Right cardiac atrium (tissue), 5 donors: ENCODE measurements around the gene TMEM81. TPM values are rescaled to one million over a fixed set of nuclear protein-coding genes. Genes with fewer than 3 reads are reported as not detected.

ENCODE experiments used
- ATAC-seq, 2 donors: fragments of 200-7000 bp; cut with Tn5 transposase; one replicate each; pipeline versions ENCODE4 v1.8.0 to v1.9.1; 2020; ENCODE audit warnings: moderate library complexity in 2 of 2, mild to moderate bottlenecking in 1 of 2
- DNase-seq, 3 donors: peaks; one replicate each; pipeline ENCODE4 v3.0.0-alpha.2; 2020
- H3K27ac ChIP-seq: one replicate; pipeline ENCODE4 v1.5.1; 2013; ENCODE audit warnings: mild to moderate bottlenecking, low read length, control low read depth, moderate library complexity
- H3K27me3 ChIP-seq: one replicate; pipeline ENCODE4 v1.6.1; 2013; ENCODE audit not compliant: control insufficient read depth, insufficient read depth
- H3K4me1 ChIP-seq: one replicate; pipeline ENCODE4 v1.6.1; 2013; ENCODE audit warnings: low read length; ENCODE audit not compliant: control insufficient read depth, insufficient read depth
- H3K4me3 ChIP-seq: one replicate; pipeline ENCODE4 v1.5.1; 2013; ENCODE audit warnings: low read length, control low read depth
- H3K9me3 ChIP-seq: one replicate; pipeline ENCODE4 v1.6.1; 2013; ENCODE audit warnings: low read length; ENCODE audit not compliant: control insufficient read depth
- WGBS: extraction: QIAGEN DNeasy Blood & Tissue Kit; methylation state at CpG from one replicate; pipeline ENCODE4 v1.1.7; 2013; 5-methylcytosine and 5-hydroxymethylcytosine counted together
- intact Hi-C, 4 donors: fragments of 100-400 bp; cut with DNase I; formaldehyde crosslinking; loops; one replicate each; pipeline versions ENCODE4 v1.11.0 to v1.14.0; 2022 to 2023
- long read RNA-seq, 4 donors: library from polyadenylated mRNA; unstranded; transcript quantifications; one replicate each; pipeline ENCODE4 v2.0.0, GENCODE V29; 2020 to 2021
- polyA plus RNA-seq: library from polyadenylated mRNA; stranded (reverse); fragments of 200-250 nt; gene quantifications from one replicate; pipeline ENCODE4 v1.2.3, GENCODE V29; 2013
- total RNA-seq, 4 donors: library from RNA; stranded (reverse); fragmentation: NEBNext Ultra II Directional; extraction: Animal tissue kit (Norgen Biotek cat#: 25700); gene quantifications; one replicate each; pipeline ENCODE4 v1.2.1, GENCODE V29; 2021
- donor health status: healthy with polysubstance abuse.
- donor health status: DM: no; HTN: yes; CAD: no.
- donor health status: DM: no; HTN: no; CAD: no.
- donor health status: DM: no; HTN: yes; CAD: no; lungs with severe emphysema.
- donor health status: DM: yes; HTN: yes; CAD: no.

TMEM81 gene, protein sequence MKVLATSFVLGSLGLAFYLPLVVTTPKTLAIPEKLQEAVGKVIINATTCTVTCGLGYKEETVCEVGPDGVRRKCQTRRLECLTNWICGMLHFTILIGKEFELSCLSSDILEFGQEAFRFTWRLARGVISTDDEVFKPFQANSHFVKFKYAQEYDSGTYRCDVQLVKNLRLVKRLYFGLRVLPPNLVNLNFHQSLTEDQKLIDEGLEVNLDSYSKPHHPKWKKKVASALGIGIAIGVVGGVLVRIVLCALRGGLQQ
- total RNA-seq (1 to 10 TPM; 1.6 to 3.5 (median 2.8) TPM), polyA plus RNA-seq (2.6 TPM)
- long read RNA-seq, donor 1, partial matches to known transcripts, result 0 of 2 reads
- long read RNA-seq, donor 1, other reads (novel, unspliced or antisense), result 0 of 2 reads
- long read RNA-seq, donor 2, result 0 reads
- long read RNA-seq, donor 3, partial matches to known transcripts, result 0 of 1 reads
- long read RNA-seq, donor 3, other reads (novel, unspliced or antisense), result 0 of 1 reads
- long read RNA-seq, donor 4, result 0 reads

DNA sequence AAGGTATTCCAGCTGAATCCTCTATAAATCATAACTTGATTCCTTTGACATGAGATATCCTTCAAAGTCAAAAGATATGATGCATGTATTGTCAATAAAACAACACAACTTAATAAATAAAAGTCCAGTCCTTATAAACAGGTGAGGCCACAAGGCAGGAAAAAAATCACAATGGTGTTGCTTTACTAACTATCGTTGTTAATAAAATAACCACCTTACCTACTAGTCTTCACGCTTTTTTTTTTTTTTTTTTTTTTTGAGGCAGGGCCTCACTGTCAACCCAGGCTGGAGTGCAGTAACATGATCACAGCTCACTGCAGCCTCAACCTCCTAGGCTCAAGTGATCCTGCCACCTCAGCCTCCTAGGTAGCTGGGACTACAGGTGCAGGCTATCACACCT is at the start of gene TMEM81:
Gene TMEM81, minus strand, starts transcription at position 101 of the 400 bp plus-strand sequence. CDS start 140 bp downstream, outside the sequence.
- ATAC-seq (no peak), DNase-seq (no peak)
- Histone ChIP-seq H3K27me3 (no peaks in the 10 kb centered on the region), H3K27ac (no peak within 1 kb of the TSS), H3K9me3 (no peaks in the 10 kb centered on the region), H3K4me1 (no peaks in the 10 kb centered on the region), H3K4me3 (no peak within 1 kb of the TSS)
- intact Hi-C loops, result no loop called here
- 95% methylated on average over 2 of the region's 2 CpGs for whole genome bisulfite sequencing

DNA sequence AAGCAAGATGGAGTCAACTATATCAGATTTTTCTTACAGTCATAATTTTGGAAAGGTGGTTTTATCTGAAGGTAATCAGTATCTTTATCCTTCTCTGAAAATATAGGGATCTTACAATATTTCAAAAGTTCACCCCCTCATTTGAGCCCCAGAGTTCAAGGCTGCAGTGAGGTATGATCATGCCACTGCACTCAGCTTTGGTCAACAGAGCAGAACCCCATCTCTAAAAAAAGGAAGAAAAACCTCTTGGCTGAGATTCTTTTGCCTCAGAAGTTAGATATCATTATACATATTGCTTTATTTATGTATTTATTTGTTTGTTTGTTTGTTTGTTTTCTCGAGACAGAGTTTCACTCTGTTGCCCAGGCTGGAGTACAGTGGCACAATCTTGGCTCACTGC is 49.0 kb upstream of the TMEM81 start:
- intact Hi-C loops, result no loop called here
- Histone ChIP-seq H3K9me3 (no peaks in the 10 kb centered on the region), H3K4me1 (peaks cover 2% of the 10 kb centered on the region), H3K27ac (no peak overlapping the region), H3K27me3 (no peaks in the 10 kb centered on the region), H3K4me3 (no peak overlapping the region)
- no peak for ATAC-seq
- WGBS, result 69% methylated on average over 1 of the region's 1 CpG
- DNase-seq, result no peak

DNA sequence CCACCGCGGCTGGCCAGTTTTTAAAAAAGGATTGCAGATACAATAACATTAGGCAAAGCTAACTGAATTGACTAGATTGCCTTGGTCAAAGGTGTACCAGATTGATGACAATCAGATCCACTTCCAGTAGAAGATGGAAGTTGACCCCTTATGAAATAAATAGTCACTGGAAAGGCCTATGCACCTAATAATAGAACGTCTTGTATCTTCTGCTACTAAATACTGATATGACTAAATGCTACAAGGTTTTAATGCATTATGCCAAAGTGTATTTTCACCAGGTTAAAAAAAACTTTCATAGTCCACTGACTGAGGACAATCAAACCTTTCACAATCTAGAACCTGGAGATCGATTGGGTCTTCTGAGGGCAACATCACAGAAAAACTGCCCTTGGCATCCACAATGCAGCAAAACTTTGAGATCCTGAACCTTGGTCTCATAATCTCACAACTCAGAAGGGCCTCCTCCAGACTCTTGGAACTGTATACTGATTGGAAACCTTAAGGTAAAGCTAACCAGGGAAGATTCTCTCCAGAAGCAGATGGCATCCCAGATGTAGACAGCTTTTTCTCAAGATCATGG is 45.3 kb upstream of the TMEM81 start:
- intact Hi-C loops, result no loop called here

DNA sequence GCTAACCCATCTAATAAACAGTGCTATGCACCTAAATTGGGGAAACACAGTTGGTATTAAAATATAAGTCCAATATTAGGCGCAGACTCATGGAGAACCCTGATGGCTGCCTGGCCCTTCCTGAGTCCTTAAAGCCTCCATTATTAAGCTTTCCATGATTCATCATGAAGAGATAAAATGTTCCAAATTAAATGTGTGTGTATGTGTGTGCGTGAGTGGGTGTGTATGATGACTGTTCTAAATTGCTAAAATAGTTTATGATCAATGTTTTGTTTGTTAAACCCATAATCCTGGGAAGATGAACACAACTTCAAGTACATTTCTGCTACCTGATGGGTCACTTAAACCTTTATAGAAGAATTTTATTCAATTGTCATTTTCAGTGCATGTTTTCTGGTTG is 43.8 kb upstream of the TMEM81 start:
- no peaks in the 10 kb centered on the region for H3K9me3 ChIP-seq
- intact Hi-C loops, result no loop called here
- no peaks in the 10 kb centered on the region for H3K27me3 ChIP-seq
- H3K4me3 ChIP-seq, result no peak overlapping the region
- WGBS, result 91% methylated on average over 2 of the region's 2 CpGs
- peaks cover 2% of the 10 kb centered on the region for H3K4me1 ChIP-seq
- ATAC-seq (no peak), DNase-seq (no peak)
- no peak overlapping the region for H3K27ac ChIP-seq

More for the DNA sequence above, 45.3 kb upstream of the TMEM81 start:
- DNase-seq (no peak), ATAC-seq (no peak)
- no peak overlapping the region for H3K4me3 ChIP-seq
- 75% methylated on average over 4 of the region's 4 CpGs for WGBS
- H3K9me3 ChIP-seq, result no peaks in the 10 kb centered on the region
- peaks cover 2% of the 10 kb centered on the region for H3K4me1 ChIP-seq
- no peak overlapping the region for H3K27ac ChIP-seq
- H3K27me3 ChIP-seq, result no peaks in the 10 kb centered on the region

DNA sequence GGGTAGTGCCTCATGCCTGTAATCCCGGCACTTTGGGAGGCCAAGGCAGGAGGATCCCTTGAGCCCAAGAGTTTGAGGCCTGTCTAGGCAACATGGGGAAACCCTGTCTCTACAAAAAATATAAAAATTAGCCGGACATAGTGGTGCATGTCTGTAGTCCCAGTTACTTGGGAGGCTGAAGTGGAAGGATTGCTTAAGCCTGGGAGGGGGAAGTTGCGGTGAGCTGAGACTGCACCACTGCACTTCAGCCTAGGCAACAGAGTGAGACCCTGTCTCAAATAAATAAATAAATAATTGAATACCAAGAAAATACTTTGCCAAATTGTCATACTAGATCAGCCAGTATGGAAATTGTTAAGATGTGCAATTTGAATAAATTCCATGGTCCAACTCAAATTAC is 43.4 kb upstream of the TMEM81 start:
- 89% methylated on average over 3 of the region's 3 CpGs for WGBS

DNA sequence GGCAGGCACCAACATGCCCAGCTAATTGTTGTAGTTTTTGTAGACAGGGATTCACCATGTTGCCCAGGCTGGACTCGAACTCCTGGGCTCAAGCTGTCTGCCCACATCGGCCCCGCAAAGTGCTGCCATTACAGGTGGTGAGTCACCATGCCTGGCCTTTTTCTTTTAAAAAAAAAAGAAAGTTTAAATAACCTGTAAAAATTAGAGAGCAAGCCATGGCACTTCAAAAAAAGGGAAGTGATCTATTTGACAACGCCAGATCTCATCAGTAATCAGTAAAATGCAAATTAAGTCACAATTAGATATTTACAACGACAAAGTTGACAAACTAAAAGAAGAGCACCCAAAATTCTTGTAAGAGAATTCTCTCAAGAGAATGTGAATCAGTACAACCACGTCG is 40.5 kb upstream of the TMEM81 start:
- H3K27ac ChIP-seq, result no peak overlapping the region
- no peak for DNase-seq
- intact Hi-C loops, result loop anchor here in 2 of 4 donors (5.0 kb wide), 1 partner anchor 133 kb away; no protein-coding TSS in a partner anchor
- H3K9me3 ChIP-seq, result no peaks in the 10 kb centered on the region
- no peaks in the 10 kb centered on the region for H3K4me1 ChIP-seq
- 84% methylated on average over 7 of the region's 7 CpGs for WGBS
- ATAC-seq, result no peak
- H3K4me3 ChIP-seq, result no peak overlapping the region
- no peaks in the 10 kb centered on the region for H3K27me3 ChIP-seq

More for the DNA sequence above, 43.4 kb upstream of the TMEM81 start:
- no peak overlapping the region for H3K27ac ChIP-seq
- ATAC-seq, result no peak
- H3K4me3 ChIP-seq, result no peak overlapping the region
- no peaks in the 10 kb centered on the region for H3K9me3 ChIP-seq
- DNase-seq, result no peak
- no peaks in the 10 kb centered on the region for H3K27me3 ChIP-seq
- intact Hi-C loops, result no loop called here
- peaks cover 2% of the 10 kb centered on the region for H3K4me1 ChIP-seq

DNA sequence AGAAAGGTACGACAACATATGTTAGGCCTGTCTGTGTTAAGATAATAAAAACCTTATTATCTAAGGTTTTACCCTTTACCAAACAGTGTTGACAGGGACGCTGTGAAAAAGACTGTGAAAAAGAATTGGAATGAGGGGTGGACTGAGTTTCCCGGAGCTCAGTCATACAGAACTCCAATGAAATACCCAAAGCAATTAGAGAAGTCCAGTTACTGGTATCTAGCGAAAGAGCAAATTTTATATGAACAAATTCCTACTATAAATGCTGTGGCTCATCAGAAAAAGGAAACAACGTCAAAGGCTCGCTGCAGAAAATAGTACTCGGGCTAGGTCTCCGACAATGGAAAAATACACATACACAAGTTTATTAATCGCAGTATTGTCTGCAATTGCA is 38.2 kb upstream of the TMEM81 start:
- Histone ChIP-seq H3K4me3 (peak overlapping the region; percentile 96), H3K27me3 (no peaks in the 10 kb centered on the region), H3K9me3 (no peaks in the 10 kb centered on the region), H3K4me1 (no peaks in the 10 kb centered on the region), H3K27ac (peak overlapping the region; percentile 73)
- ATAC-seq, result peak; percentile 2 to 10
- DNase-seq, result no peak
- intact Hi-C loops, result loop anchor here in 2 of 4 donors (5.0 kb wide), 1 partner anchor 135 kb away; no protein-coding TSS in a partner anchor
- 25% methylated on average over 9 of the region's 9 CpGs for WGBS

DNA sequence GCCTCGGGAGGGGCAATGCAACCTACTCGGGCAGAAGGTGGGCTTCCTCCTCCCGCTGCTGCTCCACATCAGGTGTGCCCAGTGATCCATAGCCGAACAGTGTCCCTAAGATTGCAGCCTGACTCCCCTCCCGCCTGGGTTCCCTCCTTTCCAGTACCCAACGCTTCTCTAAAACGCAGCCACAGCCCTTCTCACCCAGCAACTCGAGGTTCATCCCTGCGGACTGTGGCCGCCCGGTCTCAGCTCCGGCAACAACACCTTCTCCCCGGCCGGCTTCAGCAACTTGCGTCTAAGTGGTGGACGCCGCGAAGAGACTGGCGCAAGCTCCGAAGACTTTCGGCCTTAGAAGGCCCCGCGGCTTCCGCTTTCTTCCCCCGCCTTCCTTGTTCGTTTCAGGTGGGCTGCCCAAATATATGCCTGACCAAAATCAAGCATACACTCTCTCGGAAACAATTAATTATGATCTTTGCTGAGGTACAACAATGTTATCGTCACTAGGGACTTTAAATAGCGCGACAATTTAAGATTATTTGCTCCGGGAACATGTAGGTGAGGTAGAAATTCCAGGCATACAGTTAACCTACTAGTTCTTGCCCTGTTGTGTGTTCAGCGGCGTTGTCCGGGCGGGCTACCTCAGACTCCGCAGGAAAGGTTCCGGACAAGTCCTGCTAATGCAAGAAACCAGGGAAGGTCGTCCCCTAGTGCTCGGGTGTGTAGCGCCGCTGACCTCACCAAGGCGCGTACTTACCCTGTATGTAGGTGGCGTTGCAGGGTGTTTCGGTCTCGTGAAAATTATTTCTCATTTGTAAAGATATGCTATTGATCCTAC is 37.6 kb upstream of the TMEM81 start, which contains the start of gene RBBP5:
Gene RBBP5, minus strand, starts transcription at position 319 of the 829 bp plus-strand sequence. Its CDS starts 105 bp downstream, at position 214.
- Histone ChIP-seq H3K27ac (peak within 1 kb of the TSS; percentile 73), H3K9me3 (no peaks in the 10 kb centered on the region), H3K4me3 (peak within 1 kb of the TSS; percentile 96), H3K4me1 (no peaks in the 10 kb centered on the region), H3K27me3 (no peaks in the 10 kb centered on the region)
- ATAC-seq (peak; percentile 98 to 99), DNase-seq (peak; percentile 93 to 98 (median 97))
- WGBS, result under 1% methylated on average over 46 of the region's 46 CpGs
- intact Hi-C loops, result loop anchor here in 2 of 4 donors (5.0 kb wide), 1 partner anchor 135 kb away; no protein-coding TSS in a partner anchor

DNA sequence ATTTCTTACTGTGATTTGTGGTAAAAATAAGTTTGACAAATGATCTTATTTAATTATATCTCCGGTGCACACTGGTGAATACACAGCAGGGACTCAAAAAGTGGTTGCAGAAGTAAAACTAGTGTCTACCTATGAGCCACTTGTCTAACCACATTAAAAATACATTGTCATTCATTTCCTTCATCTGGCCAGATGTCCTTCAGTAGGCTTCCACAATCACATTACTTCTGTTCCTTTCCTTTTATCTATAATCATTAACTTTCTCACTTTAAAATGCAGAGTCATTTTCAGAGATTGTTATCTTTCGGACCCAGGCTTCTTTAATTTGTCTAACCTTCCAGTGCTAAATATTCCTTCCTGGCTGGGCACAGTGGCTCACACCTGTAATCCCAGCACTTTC is 34.5 kb upstream of the TMEM81 start:
- H3K4me3 ChIP-seq, result no peak overlapping the region
- no peaks in the 10 kb centered on the region for H3K27me3 ChIP-seq
- H3K9me3 ChIP-seq, result no peaks in the 10 kb centered on the region
- no peak for DNase-seq
- no peak overlapping the region for H3K27ac ChIP-seq
- 82% methylated on average over 2 of the region's 2 CpGs for WGBS
- H3K4me1 ChIP-seq, result no peaks in the 10 kb centered on the region
- intact Hi-C loops, result no loop called here
- no peak for ATAC-seq

DNA sequence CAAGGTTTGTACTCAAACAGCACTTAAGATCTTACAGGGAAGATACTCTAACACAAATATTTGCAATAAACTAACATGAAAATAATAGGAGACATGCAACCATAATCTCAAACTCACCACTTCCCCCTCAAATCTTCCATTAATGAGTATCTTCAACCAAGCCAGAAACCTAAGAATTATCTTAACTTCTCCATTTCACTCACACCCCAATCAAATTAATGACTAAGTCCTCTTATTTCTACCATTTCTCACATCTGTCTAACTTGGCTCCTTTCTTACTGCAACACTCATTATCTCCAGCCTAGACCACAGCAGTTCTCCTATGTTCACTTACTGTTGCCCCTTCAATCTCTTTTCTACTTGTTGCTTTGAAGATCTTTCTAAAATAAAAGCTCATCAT is 27.1 kb upstream of the TMEM81 start:
- ATAC-seq (no peak), DNase-seq (no peak)
- intact Hi-C loops, result no loop called here

More for the DNA sequence above, 27.1 kb upstream of the TMEM81 start:
- Histone ChIP-seq H3K27me3 (no peaks in the 10 kb centered on the region), H3K4me3 (no peak overlapping the region), H3K4me1 (no peaks in the 10 kb centered on the region), H3K27ac (no peak overlapping the region), H3K9me3 (no peaks in the 10 kb centered on the region)
